ENCODE measurements around the gene ANKRD6.

The ANKRD6 gene

GRCh38 chr6:89414215-89414614 lies 18.7 kb upstream of the ANKRD6 start:
- no peak for DNase-seq

DNA sequence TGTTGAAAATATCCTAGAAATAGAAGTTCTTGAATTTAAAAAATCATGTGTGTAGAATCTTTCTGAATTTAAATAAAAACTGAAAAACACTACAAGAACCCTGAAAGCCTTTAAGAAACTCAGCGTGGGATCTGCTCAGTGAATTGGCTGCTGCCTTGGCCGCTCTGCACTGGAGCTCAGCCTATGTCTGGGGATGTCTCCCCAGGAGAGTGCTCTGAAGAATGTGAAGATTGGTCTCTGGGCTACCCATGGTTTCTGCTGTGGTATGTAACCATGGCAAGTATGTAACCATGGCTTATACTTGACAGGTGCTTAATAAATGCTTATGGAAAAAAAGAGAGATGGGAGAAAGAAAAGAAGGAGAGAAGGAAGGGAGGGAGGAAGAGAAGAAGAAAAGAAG lies 17.8 kb upstream of the ANKRD6 start:
- no peak for DNase-seq

GRCh38 chr6:89416796-89417195 lies 16.2 kb upstream of the ANKRD6 start:
- DNase-seq, result no peak

GRCh38 chr6:89430201-89430962 lies 2.6 kb upstream of the ANKRD6 start:
- no peak for DNase-seq

DNA sequence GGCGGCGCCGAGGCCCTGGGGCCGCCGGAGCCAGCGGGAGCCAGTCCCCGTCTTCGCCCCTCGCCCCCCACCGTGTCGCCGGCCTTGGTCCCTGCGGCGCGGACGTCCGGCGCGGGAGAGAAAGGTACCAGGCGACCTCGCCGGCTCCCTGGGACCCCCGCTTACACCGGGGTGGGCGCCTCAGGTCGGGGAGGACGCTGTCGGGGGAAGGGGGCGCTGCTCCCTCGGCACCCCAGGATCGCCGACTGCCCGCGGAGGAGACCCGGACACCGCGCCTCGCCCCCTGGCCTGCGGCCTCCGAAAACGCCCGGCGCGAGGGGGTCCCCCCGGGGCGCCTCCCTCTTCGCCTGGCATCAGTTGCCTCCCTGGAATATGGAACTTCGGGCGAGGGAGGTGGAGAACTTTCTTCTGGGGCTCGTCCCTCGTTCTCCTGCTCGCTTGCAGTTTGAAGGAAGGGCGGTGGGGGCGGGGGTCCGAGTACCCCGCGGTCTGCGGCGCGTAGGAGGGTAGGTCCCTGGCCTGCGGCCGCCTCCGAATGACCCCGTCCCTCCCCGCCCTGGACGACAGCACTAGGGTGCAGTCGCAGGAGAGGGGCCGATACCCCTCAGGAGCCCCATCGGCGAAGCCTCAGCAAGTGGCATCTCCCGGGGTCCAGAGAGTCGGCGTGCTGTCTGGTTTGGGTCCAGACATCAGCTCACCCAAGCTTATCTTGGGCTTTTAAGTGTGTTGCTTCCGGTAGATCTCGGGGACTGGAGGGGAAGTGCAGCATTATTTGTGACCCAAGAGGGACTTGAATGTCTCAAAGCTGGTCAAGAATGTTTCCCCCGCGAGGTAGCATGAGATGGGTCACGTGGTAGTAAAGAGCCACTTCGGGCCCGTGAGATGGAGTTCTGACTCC lies 549 bp downstream of the ANKRD6 start:
- DNase-seq, result peak; percentile 11

- DNase-seq, result no peak
Measured at GRCh38 chr6:89434150-89434499, 1.2 kb downstream of the ANKRD6 start.

DNA sequence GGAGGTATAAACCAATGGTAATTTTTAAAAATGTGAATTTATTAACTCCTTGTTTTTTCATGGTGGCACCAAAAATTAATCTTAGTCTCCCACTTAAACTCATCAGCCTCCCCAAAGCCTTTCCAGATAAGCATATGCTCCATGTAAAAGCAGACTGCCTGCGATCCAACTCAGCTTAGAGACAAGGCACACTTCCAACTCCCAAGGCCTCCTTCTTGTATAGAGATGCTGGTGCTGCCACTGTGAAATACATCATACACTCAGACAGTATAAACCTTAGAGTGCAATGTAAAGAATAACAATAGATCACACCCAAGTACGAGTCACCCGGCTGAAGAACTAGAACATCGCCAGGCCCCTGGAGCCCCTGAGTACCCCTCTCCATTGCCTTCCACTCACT lies 2.0 kb downstream of the ANKRD6 start:
- DNase-seq, result no peak

- no peak for DNase-seq
Measured at GRCh38 chr6:89436226-89436625, 3.3 kb downstream of the ANKRD6 start.

DNA sequence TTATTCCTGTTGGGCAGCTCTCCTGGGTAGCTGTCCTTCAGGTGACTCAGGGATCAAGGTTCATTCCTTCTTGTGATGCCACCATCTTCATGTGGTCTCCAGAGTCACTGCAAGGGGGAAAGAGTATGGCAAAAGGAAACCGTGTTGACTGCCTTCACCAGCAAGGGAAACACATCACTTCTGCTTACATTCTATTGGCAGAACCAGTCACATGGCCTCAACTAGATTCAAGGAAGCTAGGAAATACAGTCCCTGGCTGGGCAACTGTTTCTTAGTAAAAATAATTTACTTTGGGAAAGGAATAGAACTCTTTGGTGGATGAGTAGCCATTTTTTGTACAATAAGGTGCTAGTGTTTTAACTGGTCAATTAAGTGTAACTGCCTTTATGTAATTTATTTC lies 5.3 kb downstream of the ANKRD6 start:
- DNase-seq, result no peak

GRCh38 chr6:89439014-89439413 lies 6.1 kb downstream of the ANKRD6 start:
- no peak for DNase-seq

DNA sequence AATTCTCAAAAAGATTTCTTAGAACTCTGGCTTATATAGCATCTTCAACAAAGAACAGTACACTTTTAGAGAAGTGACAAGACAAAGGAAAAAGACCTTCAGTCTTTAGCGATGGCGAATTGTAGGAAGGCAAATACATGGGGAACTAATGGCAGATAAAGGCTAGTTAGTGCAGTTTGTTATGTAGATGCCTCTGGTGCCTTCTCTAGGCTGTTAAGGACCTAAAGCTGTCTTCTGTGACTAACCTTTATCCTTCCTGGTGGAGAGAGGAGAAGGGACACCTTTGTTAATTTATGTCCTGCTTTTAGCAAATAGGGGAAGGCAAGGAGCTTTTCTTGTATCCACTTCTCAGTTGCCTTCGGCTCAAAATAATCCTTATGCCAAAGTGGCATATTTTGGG lies 7.2 kb downstream of the ANKRD6 start:
- DNase-seq, result no peak

- no peak for DNase-seq
Measured at GRCh38 chr6:89443658-89444057, 10.7 kb downstream of the ANKRD6 start.

GRCh38 chr6:89449193-89449592 lies 16.2 kb downstream of the ANKRD6 start:
- no peak for DNase-seq

- no peak for DNase-seq
Measured at GRCh38 chr6:89452281-89452680, 19.3 kb downstream of the ANKRD6 start.

DNA sequence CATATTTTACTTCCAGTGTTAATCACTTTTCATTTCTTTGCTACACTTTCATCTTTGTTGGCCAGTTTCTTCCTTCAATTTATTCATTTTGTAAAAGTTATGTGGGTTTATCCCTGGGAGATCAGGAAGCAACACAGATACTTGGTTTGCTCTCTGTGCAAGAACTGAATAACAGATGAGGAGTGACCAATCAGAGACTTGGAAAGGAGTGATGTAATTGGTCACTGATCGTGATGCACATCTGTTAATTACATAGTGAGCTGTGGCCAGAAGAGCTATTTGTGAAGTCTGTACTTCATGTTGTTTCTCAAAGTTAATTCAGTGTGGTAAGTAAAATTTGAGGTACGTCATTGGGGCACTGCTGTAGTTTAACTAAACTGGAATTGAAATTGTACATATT lies 21.3 kb downstream of the ANKRD6 start:
- no peak for DNase-seq

GRCh38 chr6:89458704-89459103 lies 25.8 kb downstream of the ANKRD6 start:
- no peak for DNase-seq

DNA sequence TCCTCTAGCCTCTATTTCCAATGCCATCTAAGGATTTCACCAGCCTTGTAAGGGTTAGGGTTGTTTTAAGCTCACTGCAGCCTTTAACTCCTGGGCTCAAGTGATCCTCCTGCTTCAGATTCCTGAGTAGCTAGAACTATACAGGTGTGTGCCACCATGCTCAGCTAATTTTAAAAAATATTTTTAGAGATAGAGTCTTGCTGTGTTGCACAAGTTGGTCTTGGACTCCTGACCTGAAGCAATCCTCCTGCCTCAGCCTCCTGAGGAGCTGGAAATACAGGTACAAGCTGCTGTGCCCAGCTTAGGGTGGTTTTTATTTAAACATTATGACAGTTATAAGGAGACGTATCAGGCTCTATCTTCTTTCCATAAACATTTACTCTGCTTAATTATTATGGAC lies 26.5 kb downstream of the ANKRD6 start:
- DNase-seq, result no peak

- DNase-seq, result no peak
Measured at GRCh38 chr6:89460713-89461112, 27.8 kb downstream of the ANKRD6 start.

DNA sequence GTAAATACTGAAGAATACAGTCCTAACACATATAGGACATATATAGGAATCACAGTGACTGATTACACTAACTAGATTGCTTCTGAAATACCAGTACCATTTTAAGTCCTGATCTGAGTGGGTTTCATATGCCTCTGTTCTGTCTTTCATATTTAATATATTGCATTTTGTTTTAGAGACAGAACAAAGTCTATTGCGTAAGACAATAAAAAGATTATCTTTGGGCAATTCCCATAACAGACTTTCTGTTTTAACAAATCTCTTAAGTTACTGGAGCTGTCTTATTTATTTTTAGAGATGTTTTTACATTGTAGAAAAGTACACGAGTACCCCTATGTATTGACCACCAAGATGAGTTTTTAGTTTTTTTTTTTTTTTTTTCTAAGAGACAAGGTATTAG lies 29.6 kb downstream of the ANKRD6 start:
- DNase-seq, result no peak

DNA sequence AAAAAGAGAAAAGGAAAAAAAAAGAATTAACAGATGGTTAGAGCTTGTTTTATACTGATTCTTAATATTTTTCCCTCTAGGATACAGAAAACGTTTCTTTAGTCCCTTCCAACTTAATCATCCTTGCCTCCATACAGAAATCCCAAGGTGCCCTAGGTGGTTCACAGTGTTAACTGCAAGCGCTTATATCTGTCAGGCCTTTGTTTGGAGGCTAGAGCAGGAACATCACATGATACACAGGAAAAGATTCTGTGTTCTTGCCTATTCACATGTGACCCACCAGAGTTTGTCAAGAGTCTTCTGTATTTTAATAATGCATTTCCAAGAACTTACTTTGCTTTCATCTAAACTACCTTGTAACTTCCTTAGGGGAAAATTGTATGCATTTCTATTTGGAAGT lies 31.3 kb downstream of the ANKRD6 start:
- DNase-seq, result no peak

- no peak for DNase-seq
Measured at GRCh38 chr6:89467437-89467836, 34.5 kb downstream of the ANKRD6 start.

DNA sequence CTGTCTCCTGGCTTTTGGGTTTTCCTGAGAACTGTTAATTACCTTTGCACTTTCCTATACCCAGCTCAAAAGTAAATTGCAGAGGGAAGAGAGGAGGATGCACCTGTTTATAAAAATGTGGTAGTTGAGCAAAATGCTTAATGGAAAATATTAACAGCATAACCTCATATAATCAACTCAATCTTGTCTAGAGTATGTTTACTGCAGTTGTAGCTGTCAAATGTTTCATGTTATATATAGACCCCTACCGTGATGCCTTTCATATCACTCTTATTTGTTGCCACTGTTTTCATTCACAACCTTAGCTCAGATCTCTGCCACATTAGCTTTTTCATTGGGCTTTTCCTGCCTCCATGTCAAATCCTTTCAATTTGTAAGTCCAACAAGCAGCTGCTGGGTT lies 36.0 kb downstream of the ANKRD6 start:
- DNase-seq, result no peak

GRCh38 chr6:89471287-89471867 lies 38.4 kb downstream of the ANKRD6 start:
- DNase-seq, result no peak

DNA sequence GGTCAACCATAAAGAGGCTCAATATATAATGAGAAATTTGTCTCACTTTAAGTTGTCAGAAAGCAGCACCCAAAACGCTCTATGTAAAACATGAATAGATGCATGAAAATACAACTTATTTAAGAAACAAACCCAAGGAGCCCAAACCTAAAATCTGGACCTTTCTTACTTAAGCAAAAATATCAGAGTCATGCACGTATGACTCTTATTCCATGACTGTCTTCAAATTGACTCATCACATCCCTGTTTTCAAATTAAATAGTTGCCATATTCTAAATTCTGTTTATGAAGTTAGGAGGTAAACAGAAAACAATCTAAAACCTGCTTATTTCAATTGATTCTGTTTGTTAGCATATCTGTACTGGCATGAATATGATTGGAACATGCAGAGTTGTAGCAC lies 42.1 kb downstream of the ANKRD6 start:
- no peak for DNase-seq
